VCaP (cell line): Measurements from ENCODE around the gene COL8A1.
"Not testable (repeated sequence)": the region's sequence is repeated elsewhere in the genome, so short reads cannot be mapped to it uniquely, and the experiment has no call there.

Experiments
- H3K27ac ChIP-seq: fragments of 450-650 bp; 2 replicates; pipeline ENCODE4 v1.5.1; 2017
- CTCF ChIP-seq: fragments of 450-650 bp; conservative IDR thresholded peaks from 2 replicates; pipeline ENCODE4 v1.5.1; 2017; ENCODE audit warnings: mild to moderate bottlenecking, moderate library complexity

The COL8A1 gene

GRCh38 chr3:99836681-99837080 is 198.3 kb downstream of the COL8A1 start:
- no peak for TF ChIP-seq CTCF
- H3K27ac ChIP-seq, result no peak overlapping the region

- no peak for TF ChIP-seq CTCF
- no peak overlapping the region for H3K27ac ChIP-seq
Observed at GRCh38 chr3:99837715-99838114, 199.3 kb downstream of the COL8A1 start.

- no peak for TF ChIP-seq CTCF
Observed at GRCh38 chr3:99838755-99839154, 200.4 kb downstream of the COL8A1 start.

GRCh38 chr3:99839613-99840012 is 201.2 kb downstream of the COL8A1 start:
- no peak overlapping the region for H3K27ac ChIP-seq
- no peak for TF ChIP-seq CTCF

More at GRCh38 chr3:99838755-99839154, 200.4 kb downstream of the COL8A1 start:
- H3K27ac ChIP-seq, result no peak overlapping the region

GRCh38 chr3:99841949-99842348 is 203.6 kb downstream of the COL8A1 start:
- H3K27ac ChIP-seq, result not testable (repeated sequence)

- TF ChIP-seq CTCF, result peak; percentile 83
- H3K27ac ChIP-seq, result peak overlapping the region; percentile 65
Observed at GRCh38 chr3:99842826-99843589, 204.6 kb downstream of the COL8A1 start.

- peak overlapping the region; percentile 65 for H3K27ac ChIP-seq
Observed at GRCh38 chr3:99843590-99844258, 205.3 kb downstream of the COL8A1 start.

More at GRCh38 chr3:99843590-99844258, 205.3 kb downstream of the COL8A1 start:
- TF ChIP-seq CTCF, result peak; percentile 45
